ENCODE data around the gene RAD50. TPM values are rescaled to one million over a fixed set of nuclear protein-coding genes. Genes with fewer than 3 reads are reported as not detected.

The RAD50 gene
- total and polyA plus RNA-seq, 12 donors, result 5.4 to 41.6 (median 28.7) TPM

DNA sequence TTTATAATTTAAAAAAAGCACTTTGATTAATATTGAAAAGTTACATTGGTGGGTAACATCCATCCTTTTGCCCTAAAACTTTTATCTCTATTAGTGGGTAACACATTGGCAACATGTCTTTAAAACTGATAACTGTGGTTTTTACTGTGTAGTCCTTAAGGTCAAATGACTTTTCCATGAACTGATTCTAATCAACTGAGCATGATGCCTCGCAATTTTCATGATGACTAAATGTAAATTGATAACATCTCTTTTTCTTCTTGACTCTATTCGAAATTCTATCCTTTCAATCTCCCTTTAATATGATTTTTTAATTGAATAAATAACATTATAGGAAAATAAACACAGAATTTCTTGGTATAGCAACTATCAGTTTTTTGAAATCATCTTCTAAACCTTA, 7.2 kb upstream of the RAD50 start:
- no peak overlapping the region for H3K4me3 ChIP-seq
- H3K27me3 ChIP-seq, result no peaks in the 10 kb centered on the region
- no peak for DNase-seq
- no peaks in the 10 kb centered on the region for H3K36me3 ChIP-seq (replicated peaks in 1 of 2)
- WGBS, 4 donors, result 71 to 80% (median 76%) methylated on average over 2 of the region's 2 CpGs
- H3K4me1 ChIP-seq (replicated peaks in 1 of 2), result no peaks in the 10 kb centered on the region
- no peaks in the 10 kb centered on the region for H3K9me3 ChIP-seq (replicated peaks in 1 of 3)
- H3K27ac ChIP-seq, result no peak overlapping the region
- TF ChIP-seq, protein P1, sequence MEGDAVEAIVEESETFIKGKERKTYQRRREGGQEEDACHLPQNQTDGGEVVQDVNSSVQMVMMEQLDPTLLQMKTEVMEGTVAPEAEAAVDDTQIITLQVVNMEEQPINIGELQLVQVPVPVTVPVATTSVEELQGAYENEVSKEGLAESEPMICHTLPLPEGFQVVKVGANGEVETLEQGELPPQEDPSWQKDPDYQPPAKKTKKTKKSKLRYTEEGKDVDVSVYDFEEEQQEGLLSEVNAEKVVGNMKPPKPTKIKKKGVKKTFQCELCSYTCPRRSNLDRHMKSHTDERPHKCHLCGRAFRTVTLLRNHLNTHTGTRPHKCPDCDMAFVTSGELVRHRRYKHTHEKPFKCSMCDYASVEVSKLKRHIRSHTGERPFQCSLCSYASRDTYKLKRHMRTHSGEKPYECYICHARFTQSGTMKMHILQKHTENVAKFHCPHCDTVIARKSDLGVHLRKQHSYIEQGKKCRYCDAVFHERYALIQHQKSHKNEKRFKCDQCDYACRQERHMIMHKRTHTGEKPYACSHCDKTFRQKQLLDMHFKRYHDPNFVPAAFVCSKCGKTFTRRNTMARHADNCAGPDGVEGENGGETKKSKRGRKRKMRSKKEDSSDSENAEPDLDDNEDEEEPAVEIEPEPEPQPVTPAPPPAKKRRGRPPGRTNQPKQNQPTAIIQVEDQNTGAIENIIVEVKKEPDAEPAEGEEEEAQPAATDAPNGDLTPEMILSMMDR (IDR thresholded peaks at IDR 0.05), result no peak
- no peak for TF ChIP-seq POLR2A (IDR thresholded peaks at IDR 0.05)
- intact Hi-C loops (cut with DNase I), result no loop called here

DNA sequence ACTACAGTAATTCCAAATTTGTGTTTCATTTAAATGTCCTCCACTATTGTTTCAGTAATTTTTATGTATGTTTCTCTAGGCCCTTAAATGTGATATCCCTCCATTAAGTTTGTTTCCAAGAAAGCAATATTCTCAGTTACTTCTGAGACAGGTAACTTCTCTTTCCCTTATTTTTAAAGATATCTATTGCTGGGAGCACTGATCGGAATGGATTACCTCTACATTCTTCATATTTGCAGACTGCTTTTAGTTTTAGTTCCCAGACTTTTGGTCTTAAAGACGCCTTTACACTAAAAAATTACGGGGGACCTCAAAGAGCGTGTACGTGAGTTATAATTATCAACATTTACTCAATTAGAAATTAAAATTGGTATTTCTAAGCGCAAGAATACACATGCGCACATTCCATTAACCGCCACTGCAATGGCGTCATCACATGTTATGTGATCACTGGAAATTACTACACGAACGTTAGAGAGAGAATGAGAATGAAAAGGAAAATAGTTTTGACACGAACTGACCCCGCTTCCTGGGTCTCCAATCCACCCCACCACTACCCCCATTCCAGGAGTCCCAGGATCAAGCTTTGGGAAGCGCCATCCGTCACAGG, 519 bp upstream of the RAD50 start:
- 45 to 54% (median 49%) methylated on average over 13 to 15 of the region's 15 CpGs for WGBS, 4 donors
- no peaks in the 10 kb centered on the region for H3K9me3 ChIP-seq (replicated peaks in 1 of 3)
- peak overlapping the region; percentile 43 to 57 (median 50) for H3K4me3 ChIP-seq
- DNase-seq, result no peak
- intact Hi-C loops (cut with DNase I), result no loop called here
- no peaks in the 10 kb centered on the region for H3K27me3 ChIP-seq
- H3K27ac ChIP-seq, result peak overlapping the region in 4 of 5 donors; percentile 53 to 87 (median 76)
- H3K36me3 ChIP-seq (replicated peaks in 1 of 2), result peaks cover 0 to 8% of the 10 kb centered on the region in 2 donors
- TF ChIP-seq POLR2A (IDR thresholded peaks at IDR 0.05), result no peak
- TF ChIP-seq, protein P1 (IDR thresholded peaks at IDR 0.05), result peak in 1 of 6 experiments; percentile 7
- H3K4me1 ChIP-seq (replicated peaks in 1 of 2), result peaks cover 0 to 20% of the 10 kb centered on the region in 2 donors

DNA sequence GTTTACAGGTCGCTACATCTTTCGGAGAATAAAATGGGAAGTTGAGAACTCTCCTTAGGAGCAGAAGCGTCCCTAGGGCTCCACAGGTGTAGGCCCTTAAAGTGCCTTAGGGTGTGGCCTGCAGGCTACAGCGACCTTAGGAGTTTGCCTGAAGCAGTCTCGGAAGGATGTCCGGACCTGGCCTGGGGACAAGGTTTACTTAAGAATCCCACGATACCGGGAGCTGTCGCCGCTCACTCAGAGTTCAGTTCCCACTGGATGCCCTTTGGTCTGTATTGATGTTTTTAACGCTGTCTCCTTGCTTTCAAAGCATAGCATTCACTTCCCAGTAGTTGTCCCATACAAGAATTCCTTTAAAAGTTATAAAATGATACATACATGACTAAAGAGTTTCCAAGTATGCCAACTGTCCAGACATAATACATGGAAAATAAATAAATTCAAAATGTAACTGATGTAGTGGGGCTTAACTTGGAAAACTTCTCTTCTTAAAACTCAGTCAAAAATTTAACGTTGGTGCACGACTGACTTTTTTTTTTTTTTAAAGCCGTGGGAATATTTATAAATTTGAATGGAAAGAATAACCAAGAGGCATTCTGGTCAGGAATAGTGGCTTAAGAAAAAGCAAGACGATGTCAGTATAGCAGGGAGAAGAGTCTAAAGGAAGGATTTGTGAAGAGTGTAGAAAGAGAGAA, 848 bp downstream of the RAD50 start:
- intact Hi-C loops (cut with DNase I), result no loop called here
- H3K27me3 ChIP-seq, result no peaks in the 10 kb centered on the region
- peaks cover 0 to 8% of the 10 kb centered on the region in 2 donors for H3K36me3 ChIP-seq (replicated peaks in 1 of 2)
- DNase-seq, result peak; percentile 20 to 60 (median 33)
- H3K4me1 ChIP-seq (replicated peaks in 1 of 2), result peaks cover 0 to 20% of the 10 kb centered on the region in 2 donors
- 5 to 9% (median 7%) methylated on average over 14 to 15 of the region's 15 CpGs for WGBS, 4 donors
- peak overlapping the region in 4 of 5 donors; percentile 53 to 87 (median 76) for H3K27ac ChIP-seq
- no peaks in the 10 kb centered on the region for H3K9me3 ChIP-seq (replicated peaks in 1 of 3)
- H3K4me3 ChIP-seq, result peak overlapping the region; percentile 43 to 57 (median 50)
- no peak for TF ChIP-seq POLR2A (IDR thresholded peaks at IDR 0.05)
- TF ChIP-seq, protein P1 (IDR thresholded peaks at IDR 0.05), result no peak

DNA sequence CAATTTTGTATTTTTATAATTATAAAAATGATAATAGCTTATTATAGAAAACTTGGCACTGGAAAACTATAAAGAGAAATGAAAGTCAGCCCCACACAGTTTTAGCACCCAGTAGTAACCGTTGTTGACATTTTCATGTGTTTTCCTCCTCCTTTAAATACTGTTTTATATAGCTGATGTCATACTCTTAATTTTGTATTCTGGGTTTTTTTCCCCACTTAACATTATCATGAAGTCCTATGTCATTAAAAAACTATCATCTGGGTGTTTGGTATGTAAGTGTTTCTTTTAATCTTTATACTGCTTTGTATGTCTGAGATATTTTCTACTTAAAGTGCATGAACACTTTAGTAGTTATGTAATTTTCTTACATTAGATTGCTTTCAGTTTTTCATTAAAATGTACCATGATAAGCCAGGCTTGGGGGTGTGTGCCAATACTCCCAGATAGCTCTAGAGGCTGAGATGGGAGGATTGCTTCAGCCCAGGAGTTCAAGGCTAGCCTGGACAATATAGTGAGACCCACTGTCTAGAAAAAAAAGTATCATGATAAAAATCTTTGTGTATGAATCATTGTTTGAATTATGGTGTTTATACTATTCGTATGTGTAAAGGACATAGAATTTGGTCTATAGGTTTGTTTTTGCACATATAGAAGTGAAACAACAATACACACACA, 2.7 kb downstream of the RAD50 start:
- intact Hi-C loops (cut with DNase I), result no loop called here
- H3K27ac ChIP-seq, result no peak overlapping the region
- H3K27me3 ChIP-seq, result no peaks in the 10 kb centered on the region
- H3K9me3 ChIP-seq (replicated peaks in 1 of 3), result peaks cover 0 to 4% (median 0%) of the 10 kb centered on the region in 3 donors
- H3K4me1 ChIP-seq (replicated peaks in 1 of 2), result peaks cover 0 to 20% of the 10 kb centered on the region in 2 donors
- H3K36me3 ChIP-seq (replicated peaks in 1 of 2), result peaks cover 0 to 8% of the 10 kb centered on the region in 2 donors
- TF ChIP-seq, protein P1 (IDR thresholded peaks at IDR 0.05), result no peak
- no peak for TF ChIP-seq POLR2A (IDR thresholded peaks at IDR 0.05)
- no peak for DNase-seq
- 89 to 96% (median 94%) methylated on average over 2 of the region's 2 CpGs for WGBS, 4 donors
- H3K4me3 ChIP-seq, result no peak overlapping the region

Measured in adrenal gland (tissue), 12 donors.